GM19455 (cell line): ENCODE data around the gene CCL25.
"Not testable (repeated sequence)": the region's sequence is repeated elsewhere in the genome, so short reads cannot be mapped to it uniquely, and the experiment has no call there.

Experiments used
- ATAC-seq: cut with Tn5 transposase; IDR thresholded peaks from one replicate; pipeline ENCODE4 v1.9.1; 2021; ENCODE audit not compliant: unreplicated experiment

The CCL25 gene, protein sequence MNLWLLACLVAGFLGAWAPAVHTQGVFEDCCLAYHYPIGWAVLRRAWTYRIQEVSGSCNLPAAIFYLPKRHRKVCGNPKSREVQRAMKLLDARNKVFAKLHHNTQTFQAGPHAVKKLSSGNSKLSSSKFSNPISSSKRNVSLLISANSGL

DNA sequence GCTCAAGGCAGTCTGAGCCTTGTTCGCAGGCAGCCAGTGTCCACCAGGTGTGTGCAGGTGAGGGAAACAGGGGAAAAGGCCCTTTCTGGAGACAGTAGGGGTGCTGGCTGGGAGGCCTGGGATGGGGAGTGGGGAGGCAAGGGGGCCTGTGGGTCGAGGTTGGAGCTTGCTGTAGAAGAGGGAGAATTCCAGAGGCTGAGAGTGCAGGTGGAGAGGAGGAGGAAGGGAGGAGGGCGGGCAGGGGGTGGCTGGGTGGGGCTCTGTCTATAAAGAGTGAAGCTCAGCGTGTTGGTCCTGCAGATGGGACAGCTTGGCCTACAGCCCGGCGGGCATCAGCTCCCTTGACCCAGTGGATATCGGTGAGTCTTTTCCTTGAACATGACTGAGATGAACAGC is at the start of gene CCL25:
Gene CCL25 (plus strand): TSS at position 297 of the 396 bp plus-strand sequence. CDS start 290 bp downstream, outside the sequence.
- no peak for ATAC-seq

DNA sequence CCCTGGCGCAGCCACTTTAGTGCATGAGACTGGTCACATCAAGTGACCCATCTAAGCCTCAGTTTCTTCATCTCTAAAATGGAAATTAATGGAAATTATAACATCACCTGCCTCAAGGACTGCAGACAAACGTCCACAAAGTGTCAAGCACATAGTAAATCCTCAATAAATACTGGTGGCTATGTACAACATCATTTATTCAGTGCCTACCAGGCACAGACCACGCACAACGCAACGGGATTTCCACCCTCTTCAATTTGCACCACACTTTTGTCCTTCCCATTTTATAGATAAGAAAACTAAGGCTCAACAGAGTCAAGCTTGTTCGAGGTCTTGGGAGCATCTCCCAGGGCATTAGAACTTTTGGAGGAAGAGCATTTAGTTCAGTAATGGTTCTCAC is 48.6 kb upstream of the CCL25 start:
- ATAC-seq = no peak

DNA sequence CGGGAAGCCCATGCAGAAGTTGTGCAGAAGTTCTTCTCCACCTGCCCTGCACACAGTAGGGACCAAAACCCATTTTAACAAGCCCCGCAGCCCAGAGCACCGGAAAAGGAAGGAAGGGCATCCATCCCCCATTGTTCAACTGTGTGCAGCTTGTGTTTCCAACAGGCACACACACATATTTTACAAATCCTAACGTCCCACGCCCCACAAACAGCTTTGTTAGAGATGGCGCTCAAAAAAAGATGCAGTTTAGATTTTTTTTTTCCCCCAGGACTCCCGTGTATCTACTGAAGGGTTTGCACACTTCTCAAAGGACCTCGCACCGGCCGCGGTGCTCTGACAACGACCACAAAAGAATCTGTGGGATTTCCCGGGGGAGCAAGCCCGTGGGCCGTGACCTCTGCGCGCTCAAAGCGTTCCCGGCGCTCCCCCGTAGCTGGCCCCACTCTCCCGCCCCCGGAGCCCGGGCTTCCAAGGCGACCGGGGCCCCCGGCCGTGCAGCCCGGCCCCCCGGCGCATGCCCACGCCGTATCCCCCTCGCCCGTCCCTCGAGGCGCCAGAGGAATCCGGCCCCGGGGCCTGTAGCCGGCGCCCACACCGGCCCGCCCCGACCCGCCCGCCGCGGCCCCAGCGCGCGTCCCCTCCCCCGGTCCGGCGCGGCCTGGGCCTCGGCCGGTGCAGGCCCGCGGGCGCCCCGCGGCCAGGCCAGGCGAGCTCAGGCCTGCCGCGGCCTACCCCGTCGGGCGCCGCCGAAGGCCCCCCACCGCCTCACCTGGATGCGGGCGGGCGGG is 47.6 kb upstream of the CCL25 start:
- peak; percentile 28 for ATAC-seq

DNA sequence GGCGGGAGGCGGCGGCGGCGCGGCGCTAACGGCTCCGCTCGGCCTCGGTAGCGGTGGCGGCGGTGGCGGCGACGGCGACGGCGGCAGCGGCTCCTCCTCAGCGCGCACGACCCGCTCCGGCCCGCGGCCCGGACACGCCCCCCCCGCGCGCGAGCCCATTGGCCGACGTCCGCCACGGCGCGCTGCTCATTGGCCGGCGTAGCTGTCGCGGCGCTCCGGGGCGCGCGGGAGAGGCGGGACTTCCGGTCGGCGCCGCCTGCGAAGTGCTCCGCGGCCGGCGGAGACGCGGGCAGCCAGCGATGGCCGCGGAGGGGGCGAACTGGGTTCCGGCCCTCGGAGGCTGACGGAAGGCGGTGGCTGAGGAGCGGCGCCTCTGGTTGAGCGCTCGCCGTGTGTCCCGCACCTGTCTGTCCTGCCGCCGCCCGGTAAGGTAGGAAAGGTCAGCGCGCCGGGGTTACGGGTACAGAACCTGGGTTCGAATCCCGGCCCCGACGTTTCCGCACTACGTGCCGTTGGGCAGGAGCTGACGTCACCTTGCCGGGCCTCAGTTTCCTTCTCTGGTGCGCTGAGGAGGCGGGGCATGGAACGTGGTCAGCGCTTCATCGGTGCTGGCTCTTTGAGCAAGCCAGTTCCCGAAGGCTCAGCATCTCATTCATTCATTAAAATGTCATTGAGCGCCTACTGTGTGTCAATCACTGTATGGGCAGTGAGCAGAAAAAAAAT is 46.9 kb upstream of the CCL25 start, which contains the start of gene ELAVL1:
Gene ELAVL1 (minus strand): TSS at position 108 of the 723 bp plus-strand sequence. CDS start 13,826 bp downstream, outside the sequence.
- peak; percentile 64 for ATAC-seq

DNA sequence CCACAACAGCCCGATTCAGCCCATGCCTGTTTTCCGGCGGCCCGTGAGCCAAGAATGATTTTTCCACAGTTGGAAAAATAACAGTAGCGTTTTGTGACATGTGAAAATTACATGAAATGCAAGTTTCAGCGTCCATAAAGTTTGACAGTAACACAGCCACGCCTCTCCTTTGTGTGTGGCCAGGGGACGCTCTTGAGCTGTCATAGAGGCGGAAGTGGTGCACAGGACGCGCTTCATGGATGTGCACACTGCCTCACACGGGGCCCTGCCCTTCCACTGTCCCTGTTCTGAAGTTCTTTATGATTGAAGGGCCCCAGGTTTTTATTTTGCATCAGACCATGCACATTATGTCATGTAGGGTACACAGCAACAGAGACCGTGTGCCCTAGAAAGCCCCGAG is 34.8 kb upstream of the CCL25 start:
- ATAC-seq = no peak

DNA sequence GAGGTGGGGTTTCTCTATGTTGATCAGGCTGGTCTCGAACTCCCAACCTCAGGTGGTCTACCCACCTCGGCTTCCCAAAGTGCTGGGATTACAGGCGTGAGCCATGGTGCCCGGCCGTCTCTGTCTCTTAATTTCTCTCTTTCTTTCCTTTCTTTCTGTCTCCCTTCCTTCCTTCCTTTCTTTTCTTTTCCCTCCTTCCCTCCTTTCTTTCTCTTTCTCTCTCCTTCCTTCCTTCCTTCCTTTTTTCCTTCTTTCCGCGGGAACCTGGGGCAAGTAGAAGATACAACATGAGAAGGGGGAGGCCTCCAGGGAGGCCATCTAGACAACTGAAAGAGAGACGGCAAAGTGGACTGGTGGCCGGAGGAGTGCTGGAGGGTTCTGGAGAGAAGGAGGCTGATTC is 31.9 kb upstream of the CCL25 start:
- no peak for ATAC-seq

DNA sequence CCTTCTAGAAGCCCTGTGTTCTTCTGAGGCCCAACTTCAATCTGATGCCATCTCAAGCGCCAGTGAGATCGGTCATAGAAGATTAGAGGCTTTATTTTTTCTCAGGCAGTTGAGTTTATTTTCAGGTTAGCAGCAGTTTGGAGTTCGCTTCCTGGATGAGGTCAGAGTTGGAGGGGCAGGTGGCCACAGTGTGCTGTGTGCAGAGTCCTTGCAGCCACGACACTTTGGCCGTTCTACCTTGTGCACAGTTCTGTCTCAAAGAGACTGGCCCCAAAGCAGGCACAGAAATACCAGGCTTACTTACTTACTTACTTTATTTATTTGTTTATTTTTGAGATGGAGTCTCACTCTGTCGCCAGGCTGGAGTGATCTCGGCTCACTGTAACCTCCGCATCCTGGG is 31.2 kb upstream of the CCL25 start:
- ATAC-seq = no peak

DNA sequence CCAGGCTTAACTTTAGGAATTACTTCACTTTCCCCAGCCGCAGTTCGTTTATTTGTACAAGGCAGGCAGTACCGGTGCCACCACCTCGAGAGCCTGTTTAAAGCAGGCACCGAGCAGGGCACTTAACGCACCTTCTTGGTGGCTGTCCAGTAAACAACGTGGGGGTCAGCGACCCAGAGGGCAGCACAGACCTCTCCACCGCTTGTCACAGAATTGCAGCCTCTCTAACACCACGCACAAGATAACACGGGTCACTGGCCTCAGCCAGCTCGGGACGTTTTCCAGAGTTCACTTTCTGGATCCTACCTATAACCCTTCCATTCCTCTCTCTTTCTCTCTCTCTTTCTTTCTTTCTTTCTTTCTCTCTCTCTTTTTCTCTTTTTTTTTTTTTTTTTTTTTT is 30.3 kb upstream of the CCL25 start:
- no peak for ATAC-seq

DNA sequence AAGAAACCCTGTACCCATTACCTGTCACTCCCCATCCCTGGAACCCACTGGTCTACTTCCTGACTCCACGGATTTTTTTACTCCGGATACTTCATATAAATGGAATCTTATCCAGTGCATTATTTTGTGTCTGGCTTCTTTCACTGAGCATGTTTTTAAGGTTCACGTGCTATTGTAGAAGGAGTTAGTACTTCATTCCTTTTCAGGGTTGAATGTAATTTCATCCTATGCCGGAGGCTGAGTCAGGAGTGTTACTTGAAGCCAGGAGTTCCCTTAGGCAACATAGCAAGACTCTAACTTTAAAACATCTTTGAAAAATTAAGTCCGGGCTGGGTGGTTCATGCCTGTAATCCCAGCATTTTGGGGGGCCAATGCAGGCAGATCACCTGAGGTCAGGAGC is 29.2 kb upstream of the CCL25 start:
- no peak for ATAC-seq

DNA sequence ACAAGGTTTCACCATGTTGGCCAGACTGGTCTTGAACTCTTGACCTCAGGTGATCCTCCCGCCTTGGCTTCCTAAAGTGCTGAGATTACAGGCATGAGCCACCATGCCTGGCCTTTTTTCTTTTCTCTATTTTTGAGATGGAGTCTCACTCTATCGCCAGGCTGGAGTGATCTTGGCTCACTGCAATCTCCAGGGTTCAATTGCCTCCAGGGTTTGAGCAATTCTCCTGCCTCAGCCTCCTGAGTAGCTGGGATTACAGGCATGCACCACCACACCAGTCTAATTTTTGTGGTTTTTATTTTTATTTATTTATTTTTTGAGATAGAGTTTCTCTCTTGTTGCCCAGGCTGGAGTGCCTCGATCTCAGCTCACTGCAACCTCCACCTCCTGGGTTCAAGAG is 28.3 kb upstream of the CCL25 start:
- not testable (repeated sequence) for ATAC-seq

DNA sequence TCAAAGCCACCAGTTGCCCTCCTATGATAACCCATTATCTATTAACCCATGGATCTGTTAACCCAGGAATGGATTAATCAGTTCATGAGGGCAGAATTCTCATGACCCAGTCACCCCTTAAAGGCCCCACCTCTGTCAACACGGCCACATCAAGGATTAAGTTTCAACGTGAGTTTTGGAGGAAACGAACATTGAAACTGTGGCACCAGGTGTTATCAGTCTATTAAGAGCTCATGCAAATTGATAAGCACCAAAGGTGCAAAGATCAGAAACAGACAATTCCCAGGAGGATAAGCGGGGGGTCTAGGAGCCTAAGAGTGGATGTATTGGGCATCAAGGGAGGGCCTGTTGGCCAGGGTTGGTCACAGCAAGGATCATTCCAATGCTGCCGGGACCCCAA is 27.2 kb upstream of the CCL25 start:
- no peak for ATAC-seq

DNA sequence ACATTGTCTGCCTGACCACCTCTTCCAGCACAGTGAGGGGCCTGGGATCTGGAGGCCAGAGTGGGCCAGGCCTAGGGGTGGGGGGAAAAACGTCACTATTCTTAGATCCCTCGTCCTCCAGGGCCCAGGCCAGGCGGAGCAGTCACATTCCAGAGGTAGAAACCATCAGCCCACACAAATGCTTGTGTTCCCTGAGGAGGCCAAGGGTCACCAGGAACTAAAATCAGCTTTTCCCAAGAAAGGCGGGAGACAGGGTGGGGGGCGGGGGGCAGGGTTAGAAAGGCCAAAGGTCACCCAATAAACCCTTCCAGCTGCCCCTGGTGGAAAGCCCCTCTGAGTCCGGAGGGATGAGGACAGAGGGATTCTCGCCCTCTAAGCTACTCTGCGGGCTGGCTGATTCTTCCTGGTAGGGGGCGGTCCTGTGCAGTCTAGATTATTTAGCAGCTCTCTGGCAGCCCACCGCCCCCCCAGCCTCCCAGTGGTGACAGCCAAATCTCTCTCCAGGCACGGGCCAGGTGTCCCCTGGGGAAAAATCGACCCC is 23.5 kb upstream of the CCL25 start:
- no peak for ATAC-seq

DNA sequence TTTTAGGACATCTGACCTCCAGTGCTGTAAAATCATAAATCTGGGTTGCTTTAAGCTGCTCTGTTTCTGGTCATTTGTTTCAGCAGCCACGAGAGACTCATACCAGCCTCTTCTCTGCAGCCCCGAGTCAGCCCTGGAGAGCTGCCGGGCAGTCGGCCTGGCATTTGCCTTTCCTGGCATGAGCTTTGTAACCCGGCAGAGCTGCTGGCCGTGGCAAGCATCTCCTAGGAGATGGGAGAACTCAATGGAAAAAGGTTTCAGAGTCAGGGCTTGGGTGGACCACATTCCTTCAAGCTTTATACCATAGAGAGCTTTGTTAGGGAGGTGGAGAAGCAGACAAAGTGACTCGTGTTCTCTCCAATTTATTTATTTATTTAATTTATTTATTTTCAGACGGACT is 21.6 kb upstream of the CCL25 start:
- ATAC-seq = no peak

DNA sequence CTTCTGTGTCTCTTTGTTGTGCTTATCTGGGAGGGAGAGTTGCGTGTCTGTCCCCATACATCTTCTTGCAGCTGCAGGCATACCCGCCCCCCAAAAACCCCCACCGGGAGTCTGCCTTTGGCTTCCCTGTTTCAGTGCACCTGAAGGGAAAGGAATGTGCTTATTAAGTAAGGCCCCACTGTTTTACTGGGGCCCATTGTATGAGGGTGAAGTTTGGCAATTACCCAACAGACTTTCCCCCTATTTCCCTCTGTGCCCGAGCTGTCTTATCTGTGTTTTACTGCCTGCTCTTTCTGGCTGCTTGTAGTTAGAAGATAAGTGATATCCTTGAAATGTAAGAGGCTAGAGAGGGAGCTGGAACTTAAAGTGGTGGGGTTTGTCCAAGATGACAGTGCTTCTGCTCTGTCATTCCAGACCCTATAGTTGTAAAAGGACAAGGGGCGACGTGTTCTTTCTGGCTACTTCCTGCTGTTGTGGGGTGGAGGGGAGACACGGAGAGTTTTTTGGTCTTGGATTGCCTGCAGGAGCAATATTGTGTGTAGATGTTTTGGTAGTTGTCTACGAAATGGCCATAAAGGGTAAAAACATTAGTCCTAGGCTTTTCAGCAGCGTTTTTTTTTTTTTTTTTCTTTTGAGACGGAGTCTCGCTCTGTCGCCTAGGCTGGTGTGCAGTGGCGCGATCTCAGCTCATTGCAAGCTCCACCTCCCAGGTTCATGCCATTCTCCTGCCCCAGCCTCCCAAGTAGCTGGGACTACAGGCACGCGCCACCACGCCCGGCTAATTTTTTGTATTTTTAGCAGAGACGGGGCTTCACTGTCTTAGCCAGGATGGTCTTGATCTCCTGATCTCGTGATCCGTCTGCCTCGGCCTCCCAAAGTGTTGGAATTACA is 19.0 kb upstream of the CCL25 start:
- ATAC-seq = not testable (repeated sequence)

DNA sequence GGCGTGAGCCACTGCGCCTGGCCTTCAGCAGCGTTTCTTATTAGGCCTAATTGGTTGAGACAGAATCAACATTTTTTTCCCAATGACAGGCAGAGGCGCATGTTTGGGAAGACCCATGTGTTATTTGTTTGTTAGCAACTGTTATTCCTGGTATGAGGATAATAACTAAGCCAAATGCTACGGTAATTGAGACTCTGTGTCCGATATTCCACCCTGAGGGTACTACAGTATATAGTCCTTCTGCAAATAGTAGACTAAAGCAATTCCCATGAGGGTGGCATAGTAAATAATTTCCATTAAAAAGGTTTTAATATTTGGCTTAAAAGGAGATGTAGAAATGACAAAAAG is 18.4 kb upstream of the CCL25 start:
- no peak for ATAC-seq

DNA sequence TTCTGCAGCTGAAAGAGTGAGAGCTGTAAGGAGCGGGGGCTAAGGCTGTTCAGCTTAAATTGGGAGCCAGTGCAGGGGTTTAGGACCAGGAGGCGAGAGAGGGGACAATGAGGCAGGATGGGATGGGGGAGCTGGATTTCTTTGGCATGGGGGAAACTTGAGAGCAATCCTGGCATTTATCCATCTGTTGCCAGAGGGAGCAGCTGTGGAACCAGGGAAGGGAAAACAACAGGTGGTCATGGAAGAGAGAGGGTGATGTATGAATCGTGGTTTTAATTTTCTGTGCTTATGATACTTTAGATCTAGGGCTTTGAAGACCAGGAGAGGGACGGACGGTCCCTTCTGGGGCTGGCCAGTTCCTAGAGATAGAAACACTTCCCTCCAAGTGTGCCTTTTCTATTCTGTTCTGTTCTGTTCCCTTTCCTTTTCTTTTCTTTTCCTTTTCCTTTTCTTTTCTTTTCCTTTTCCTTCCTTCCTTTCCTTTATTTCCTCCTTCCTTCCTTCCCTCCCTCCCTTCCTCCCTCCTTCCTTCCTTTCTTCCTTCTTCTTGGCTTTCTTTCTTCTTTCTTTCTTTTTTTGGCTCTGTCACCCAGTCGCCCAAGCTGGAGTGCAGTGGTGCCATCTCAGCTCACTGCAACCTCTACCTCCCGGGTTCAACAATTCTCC is 16.0 kb upstream of the CCL25 start:
- ATAC-seq = no peak

DNA sequence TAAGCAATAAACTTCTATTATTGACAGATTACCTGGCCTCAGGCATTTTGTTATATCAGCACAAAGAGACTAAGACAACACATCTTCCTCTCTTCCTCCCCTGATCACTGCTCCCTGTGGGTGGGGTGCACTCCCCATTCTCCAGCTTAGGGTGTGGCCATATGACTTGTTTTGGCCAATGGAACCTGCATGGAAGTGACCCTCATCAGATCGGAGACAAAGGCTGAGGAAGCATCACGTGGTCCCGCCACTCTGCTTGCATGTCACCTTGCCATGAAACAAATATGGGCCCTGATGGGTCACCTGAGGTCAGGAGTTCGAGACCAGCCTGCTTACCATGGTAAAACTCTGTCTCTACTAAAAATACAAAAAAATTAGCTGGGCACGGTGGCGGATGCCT is 13.7 kb upstream of the CCL25 start:
- no peak for ATAC-seq

DNA sequence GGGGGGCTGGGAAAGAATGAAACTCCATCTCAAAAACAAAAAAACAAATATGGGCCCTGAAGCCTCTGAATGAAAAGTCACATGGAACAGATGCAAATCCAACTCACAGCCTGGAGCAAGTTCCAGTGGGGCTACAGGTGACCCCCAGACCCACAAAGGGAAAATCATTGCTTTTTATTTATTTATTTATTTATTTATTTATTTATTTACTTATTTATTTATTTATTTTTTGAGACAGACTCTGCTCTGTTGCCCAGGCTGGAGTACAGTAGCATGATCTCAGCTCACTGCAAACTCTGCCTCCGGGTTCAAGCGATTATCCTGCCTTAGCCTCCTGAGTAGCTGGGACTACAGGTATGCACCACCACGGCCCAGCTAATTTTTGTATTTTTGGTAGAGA is 13.3 kb upstream of the CCL25 start:
- no peak for ATAC-seq

DNA sequence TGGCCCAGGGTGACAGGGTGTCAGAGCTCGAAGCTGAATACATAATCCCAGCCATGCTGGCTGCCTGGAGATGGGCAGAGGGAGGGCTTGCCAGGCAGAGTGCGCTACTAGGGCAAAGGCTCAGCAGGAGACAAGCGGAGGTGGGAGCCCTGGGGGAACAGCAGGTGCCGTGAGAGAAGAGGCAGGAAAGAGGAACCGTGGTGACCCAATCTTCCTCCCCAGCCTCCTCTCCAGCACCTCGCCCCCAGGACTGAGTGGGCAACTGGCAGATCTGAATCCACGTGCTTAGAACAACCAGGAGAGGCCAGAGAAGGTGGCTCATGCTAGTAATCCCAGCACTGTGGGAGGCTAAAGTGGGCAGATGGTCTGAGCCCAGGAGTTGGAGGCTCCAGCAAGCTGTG is 11.0 kb upstream of the CCL25 start:
- ATAC-seq = no peak

DNA sequence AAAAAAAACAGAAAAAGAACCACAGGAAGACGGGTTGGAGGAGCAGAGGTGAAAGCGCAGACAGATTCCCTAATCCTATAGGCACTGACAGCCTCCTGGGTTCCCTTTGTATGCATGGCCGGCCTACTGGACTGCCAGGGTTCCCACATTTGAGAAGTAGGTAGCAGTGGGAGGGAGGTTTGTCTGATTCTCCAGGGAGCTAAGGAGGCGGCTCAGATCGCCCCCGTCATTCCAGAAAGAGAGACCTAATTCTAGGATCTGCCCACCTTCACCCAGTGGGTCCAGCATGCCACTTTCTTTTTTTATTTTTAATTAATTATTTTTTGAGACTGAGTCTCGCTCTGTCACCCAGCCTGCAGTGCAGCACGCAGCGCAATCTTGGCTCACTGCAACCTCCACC is 9.7 kb upstream of the CCL25 start:
- ATAC-seq = no peak
